ENCODE measurements around the gene TMEM132C. TPM values are rescaled to one million over a fixed set of nuclear protein-coding genes. Genes with fewer than 3 reads are reported as not detected.

TMEM132C gene
- total and polyA plus RNA-seq, 2 of the 13 experiments (the other 11 are each of a cell fraction or from before 2014, with no cell fraction given): not detected

GRCh38 chr12:128474916-128475315 is 207.9 kb downstream of the TMEM132C start:
- H3K4me1 ChIP-seq (ENCODE audit: insufficient read depth, low read length): no peaks in the 10 kb centered on the region
- FAIRE-seq (no peak), DNase-seq (ENCODE audit: low spot score) (no peak), ATAC-seq (no peak)
- no peak overlapping the region for H3K4me2 ChIP-seq (ENCODE audit: low read depth, low read length)
- WGBS (ENCODE audit: low lambda C conversion rate): 14% methylated on average over 10 of the region's 10 CpGs
- in situ Hi-C loops (cut with HindIII; ENCODE audit: extremely low pct_ligation_motif_present, low pct_unique_long_range_greater_than_20kb): no loop called here
- no peak overlapping the region for H3K9ac ChIP-seq (ENCODE audit: insufficient read depth, low read depth, low read length)
- no TSS peak for BruUV-seq (replicated peaks)
- H3K79me2 ChIP-seq (ENCODE audit: insufficient read depth, low read length): no peaks in the 10 kb centered on the region
- no peak overlapping the region for H3K27ac ChIP-seq (ENCODE audit: extremely low read length, insufficient read depth, low read length)
- no peak overlapping the region for H2AFZ ChIP-seq (ENCODE audit: low read length)
- no peaks in the 10 kb centered on the region for H4K20me1 ChIP-seq (ENCODE audit: insufficient read depth, low read length)
- no peaks in the 10 kb centered on the region for H3K9me3 ChIP-seq (ENCODE audit: low read length)
- intact Hi-C loops (cut with micrococcal nuclease; ENCODE audit: unreplicated experiment): no loop called here
- H3K27me3 ChIP-seq (ENCODE audit: control insufficient read depth in 1 of 2, insufficient read depth in 2 of 2, low read length in 2 of 2): peaks cover 0 to 6% of the 10 kb centered on the region in 2 experiments; a peak in 1 of 5 replicates
- CTCF ChIA-PET (ENCODE audit: low intra/inter-chr PET ratio, low total read pairs): no interaction called here
- H3K4me3 ChIP-seq (replicated peaks in 1 of 3; ENCODE audit: insufficient read depth in 1 of 3, low read depth in 2 of 3, low read length in 3 of 3): no peak overlapping the region
- H3K36me3 ChIP-seq (replicated peaks in 1 of 2; ENCODE audit: control insufficient read depth in 1 of 2, insufficient read depth in 2 of 2, low read length in 2 of 2): no peaks in the 10 kb centered on the region
- no peak for TF ChIP-seq THRA (CRISPR knock-in tag; IDR thresholded peaks at IDR 0.05; ENCODE audit: borderline replicate concordance)
- no peak for TF ChIP-seq ZNF678 (CRISPR knock-in tag; IDR thresholded peaks at IDR 0.05)
- no peak for TF ChIP-seq ZKSCAN5 (CRISPR knock-in tag; IDR thresholded peaks at IDR 0.05)
- no peak for TF ChIP-seq CEBPG (CRISPR knock-in tag; IDR thresholded peaks at IDR 0.05)
- TF ChIP-seq REPIN1 (CRISPR knock-in tag; IDR thresholded peaks at IDR 0.05; ENCODE audit: borderline replicate concordance, low read depth): no peak
- no peak for TF ChIP-seq ARID4A (CRISPR knock-in tag; IDR thresholded peaks at IDR 0.05; ENCODE audit: borderline replicate concordance)
- no peak for TF ChIP-seq JUNB (CRISPR knock-in tag; IDR thresholded peaks at IDR 0.05; ENCODE audit: borderline replicate concordance)
- TF ChIP-seq IKZF4 (CRISPR knock-in tag; IDR thresholded peaks at IDR 0.05; ENCODE audit: borderline replicate concordance, low read depth, not compliant biosample characterization): no peak
- no peak for TF ChIP-seq ZNF687 (CRISPR knock-in tag; IDR thresholded peaks at IDR 0.05)
- no peak for TF ChIP-seq JARID2 (CRISPR knock-in tag; IDR thresholded peaks at IDR 0.05; ENCODE audit: insufficient replicate concordance)
- TF ChIP-seq KLF12 (CRISPR knock-in tag; IDR thresholded peaks at IDR 0.05; ENCODE audit: borderline replicate concordance): no peak
- TF ChIP-seq ZNF333 (CRISPR knock-in tag; IDR thresholded peaks at IDR 0.05; ENCODE audit: borderline replicate concordance): no peak
- no peak for TF ChIP-seq HOXA3 (CRISPR knock-in tag; IDR thresholded peaks at IDR 0.05)
- TF ChIP-seq ZNF335 (CRISPR knock-in tag; IDR thresholded peaks at IDR 0.05): no peak
- no peak for TF ChIP-seq MED8 (CRISPR knock-in tag; IDR thresholded peaks at IDR 0.05; ENCODE audit: insufficient replicate concordance)
- TF ChIP-seq RXRA (CRISPR knock-in tag; IDR thresholded peaks at IDR 0.05): no peak
- POLR2A ChIA-PET: no interaction called here
